SJCRH30 (cell line): ENCODE data around the gene SRPRB. TPM values are rescaled to one million over a fixed set of nuclear protein-coding genes. Genes with fewer than 3 reads are reported as not detected.
A peak's percentile ranks its signal among the peaks of the same experiment; 100 is the strongest.
"Not testable (repeated sequence)": the region's sequence is repeated elsewhere in the genome, so short reads cannot be mapped to it uniquely, and the experiment has no call there.

Source experiments
- DNase-seq, 2 experiments: peaks; one replicate each; pipeline ENCODE4 v3.0.0-alpha.2; 2015 to 2020
- H3K27ac ChIP-seq: fragments of 250-450 bp; sonication (Bioruptor Pico); 2 replicates; pipeline ENCODE4 v1.5.1; 2020; ENCODE audit warnings: mild to moderate bottlenecking, moderate library complexity
- H3K27me3 ChIP-seq: fragments of 250-450 bp; sonication (Bioruptor Pico); 2 replicates; pipeline ENCODE4 v1.5.1; 2020; ENCODE audit warnings: mild to moderate bottlenecking, moderate library complexity
- H3K36me3 ChIP-seq: fragments of 250-450 bp; sonication (Bioruptor Pico); 2 replicates; pipeline ENCODE4 v1.5.1; 2020; ENCODE audit warnings: mild to moderate bottlenecking, moderate library complexity
- H3K4me1 ChIP-seq: fragments of 250-450 bp; sonication (Bioruptor Pico); 2 replicates; pipeline ENCODE4 v1.5.1; 2020; ENCODE audit warnings: mild to moderate bottlenecking, moderate library complexity
- H3K4me3 ChIP-seq: fragments of 250-450 bp; sonication (Bioruptor Pico); 2 replicates; pipeline ENCODE4 v1.5.1; 2020; ENCODE audit warnings: mild to moderate bottlenecking, moderate library complexity
- H3K9me3 ChIP-seq: fragments of 250-450 bp; sonication (Bioruptor Pico); replicated peaks from 2 replicates; pipeline ENCODE4 v1.5.1; 2020; ENCODE audit warnings: mild to moderate bottlenecking, moderate library complexity
- total RNA-seq: library from RNA; depleted of rRNA; stranded (reverse); fragments of >200 nt; shearing (Covaris generic); gene quantifications from 2 replicates; pipeline ENCODE4 v1.2.3, GENCODE V29; 2014

Gene SRPRB
- total RNA-seq, 1 experiment from 2014 or later: 46.3 TPM

DNA sequence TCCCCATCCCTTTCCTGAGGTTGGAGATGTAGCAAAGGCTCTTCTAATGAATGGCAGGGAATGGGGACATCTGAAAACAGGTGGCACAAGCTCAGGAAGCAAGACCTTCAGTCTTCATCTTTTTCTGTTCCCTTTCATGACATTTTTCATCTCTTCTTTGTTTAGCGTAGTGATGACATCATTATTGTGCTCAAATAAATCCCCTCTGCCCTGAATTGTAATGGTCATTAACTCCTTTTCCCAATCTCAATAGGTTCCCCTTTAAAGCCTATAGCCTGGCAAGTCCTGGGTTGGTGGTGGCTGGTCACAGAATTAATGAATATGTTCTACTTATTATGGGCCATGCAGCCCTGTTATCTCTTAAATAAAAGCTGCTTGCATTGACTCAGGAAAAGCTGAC, 38.0 kb upstream of the SRPRB start:
- no peak overlapping the region for H3K27ac ChIP-seq
- H3K27me3 ChIP-seq: no peaks in the 10 kb centered on the region
- no peak overlapping the region for H3K4me3 ChIP-seq
- peaks cover 22% of the 10 kb centered on the region for H3K4me1 ChIP-seq
- no peaks in the 10 kb centered on the region for H3K9me3 ChIP-seq
- DNase-seq: peak in 1 of 2 experiments; percentile 38
- H3K36me3 ChIP-seq: no peaks in the 10 kb centered on the region

DNA sequence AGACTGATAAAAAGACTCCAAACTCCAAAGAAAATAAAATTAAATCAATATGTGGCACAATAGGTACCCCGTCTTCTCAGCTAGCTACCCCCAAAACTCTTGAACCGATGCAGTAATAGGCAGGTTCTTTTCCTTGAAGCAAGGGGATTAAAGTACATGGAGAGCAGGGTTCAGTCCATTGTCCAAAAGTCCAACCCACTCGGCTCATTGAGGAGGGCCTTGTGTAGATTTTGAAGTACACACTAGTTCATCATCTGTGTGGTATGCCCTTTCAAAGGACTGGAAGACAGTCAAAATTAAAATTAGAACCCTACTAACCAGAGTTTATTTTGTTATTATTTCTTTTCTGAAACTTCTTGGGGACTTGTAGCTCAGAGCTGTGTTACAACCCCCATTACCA, 36.1 kb upstream of the SRPRB start:
- no peaks in the 10 kb centered on the region for H3K9me3 ChIP-seq
- no peak overlapping the region for H3K4me3 ChIP-seq
- H3K4me1 ChIP-seq: peaks cover 11% of the 10 kb centered on the region
- H3K36me3 ChIP-seq: no peaks in the 10 kb centered on the region
- H3K27me3 ChIP-seq: no peaks in the 10 kb centered on the region; the same call in 1 of the 2 replicates
- DNase-seq: no peak
- no peak overlapping the region for H3K27ac ChIP-seq

DNA sequence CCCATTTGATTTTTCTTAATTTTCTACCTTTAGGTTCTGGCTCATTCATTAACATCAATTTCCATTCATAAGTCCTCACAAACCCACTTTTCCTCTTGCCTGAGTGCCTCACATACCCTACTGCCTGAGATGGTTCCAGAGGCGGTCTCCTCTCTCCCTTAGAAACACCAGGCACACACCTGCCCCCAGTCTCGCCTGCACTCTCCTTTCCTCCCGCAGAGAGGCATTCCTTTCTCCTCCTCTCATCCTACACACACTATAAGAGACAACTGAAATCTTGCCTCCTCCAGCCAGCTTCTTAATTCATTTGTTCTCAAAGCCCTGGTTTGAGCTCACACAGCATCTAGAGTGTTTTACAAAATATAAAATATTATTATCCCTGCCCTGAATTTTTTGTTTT, 31.9 kb upstream of the SRPRB start:
- Histone ChIP-seq H3K4me1 (no peaks in the 10 kb centered on the region), H3K27me3 (no peaks in the 10 kb centered on the region; the same call in 1 of the 2 replicates), H3K9me3 (no peaks in the 10 kb centered on the region), H3K4me3 (no peak overlapping the region), H3K36me3 (no peaks in the 10 kb centered on the region), H3K27ac (no peak overlapping the region)
- no peak for DNase-seq

GRCh38 chr3:133775309-133775708, 30.3 kb upstream of the SRPRB start:
- no peaks in the 10 kb centered on the region; the same call in 1 of the 2 replicates for H3K27me3 ChIP-seq
- H3K36me3 ChIP-seq: no peaks in the 10 kb centered on the region
- no peak overlapping the region for H3K27ac ChIP-seq
- no peak for DNase-seq
- H3K4me1 ChIP-seq: no peaks in the 10 kb centered on the region
- H3K4me3 ChIP-seq: no peak overlapping the region
- H3K9me3 ChIP-seq: no peaks in the 10 kb centered on the region

GRCh38 chr3:133775835-133776234, 29.8 kb upstream of the SRPRB start:
- no peaks in the 10 kb centered on the region for H3K36me3 ChIP-seq
- no peak for DNase-seq
- no peaks in the 10 kb centered on the region for H3K4me1 ChIP-seq
- no peak overlapping the region for H3K27ac ChIP-seq
- no peaks in the 10 kb centered on the region for H3K9me3 ChIP-seq
- H3K27me3 ChIP-seq: no peaks in the 10 kb centered on the region; the same call in 1 of the 2 replicates
- H3K4me3 ChIP-seq: no peak overlapping the region

DNA sequence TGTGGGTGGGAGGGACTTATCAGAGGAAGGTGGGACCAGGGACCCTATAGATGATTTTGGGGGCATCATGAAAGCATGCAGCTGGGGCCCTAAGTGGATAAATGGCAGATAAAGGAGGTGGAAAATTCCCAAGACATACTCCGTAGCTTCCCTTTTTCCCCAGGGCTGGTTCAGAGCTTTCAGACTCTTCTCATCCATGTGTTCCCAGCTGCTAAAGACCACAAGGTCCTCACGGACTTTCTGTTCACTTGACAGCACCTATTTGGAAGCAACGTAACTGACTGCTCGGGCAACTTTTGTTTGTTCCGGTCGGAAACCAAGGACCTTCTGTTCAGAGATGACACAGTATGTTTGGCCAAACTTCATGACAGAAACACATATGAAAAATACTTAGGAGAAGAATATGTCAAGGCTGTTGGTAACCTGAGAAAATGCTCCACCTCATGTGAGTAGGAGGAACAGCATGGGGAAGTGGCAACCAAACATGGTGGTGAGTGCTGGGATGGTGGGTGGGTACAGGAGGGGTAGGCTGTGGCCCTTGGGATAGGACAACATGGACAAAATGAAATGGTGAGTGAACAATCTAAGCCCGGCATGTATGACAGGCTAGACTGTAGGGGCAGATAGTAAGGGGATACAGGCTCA, 28.7 kb upstream of the SRPRB start:
- no peak overlapping the region for H3K4me3 ChIP-seq
- no peaks in the 10 kb centered on the region for H3K9me3 ChIP-seq
- no peaks in the 10 kb centered on the region for H3K36me3 ChIP-seq
- H3K4me1 ChIP-seq: no peaks in the 10 kb centered on the region
- H3K27ac ChIP-seq: no peak overlapping the region
- no peaks in the 10 kb centered on the region; the same call in 1 of the 2 replicates for H3K27me3 ChIP-seq
- no peak for DNase-seq

GRCh38 chr3:133777807-133778568, 27.6 kb upstream of the SRPRB start:
- no peak overlapping the region for H3K27ac ChIP-seq
- H3K36me3 ChIP-seq: no peaks in the 10 kb centered on the region
- H3K9me3 ChIP-seq: no peaks in the 10 kb centered on the region
- H3K4me1 ChIP-seq: no peaks in the 10 kb centered on the region
- H3K4me3 ChIP-seq: no peak overlapping the region
- DNase-seq: no peak
- H3K27me3 ChIP-seq: no peaks in the 10 kb centered on the region; the same call in 1 of the 2 replicates

DNA sequence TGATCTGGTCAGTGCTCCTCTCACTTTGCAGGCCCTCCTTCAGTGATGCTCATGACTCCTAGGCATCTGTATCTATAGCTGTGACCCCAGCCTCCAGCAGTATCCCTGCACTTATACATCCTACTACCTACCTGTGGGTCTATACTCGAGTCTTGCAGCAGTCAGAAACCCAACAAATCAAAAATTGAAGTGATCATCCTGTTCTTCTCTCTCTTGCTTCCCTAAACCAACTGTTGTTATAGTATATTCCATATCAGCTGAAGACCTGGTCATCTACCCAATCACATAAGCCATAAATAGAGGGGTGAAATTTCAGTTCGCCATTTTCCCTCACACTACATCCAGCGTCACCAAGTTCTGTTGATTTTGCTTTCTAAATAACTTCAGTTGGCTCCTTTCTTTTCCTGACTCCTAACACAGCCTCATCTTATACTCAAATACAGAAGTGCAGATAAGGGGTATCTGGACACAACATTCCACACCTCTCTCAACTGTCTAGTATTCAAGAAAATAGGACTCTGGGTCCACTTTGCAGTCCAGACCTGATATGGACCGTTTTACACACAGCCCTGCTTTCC, 25.9 kb upstream of the SRPRB start:
- Histone ChIP-seq H3K27me3 (no peaks in the 10 kb centered on the region; the same call in 1 of the 2 replicates), H3K4me3 (no peak overlapping the region), H3K27ac (no peak overlapping the region), H3K4me1 (no peaks in the 10 kb centered on the region), H3K9me3 (no peaks in the 10 kb centered on the region), H3K36me3 (no peaks in the 10 kb centered on the region)
- no peak for DNase-seq

- H3K27ac ChIP-seq, H3K27me3 ChIP-seq, H3K4me1 ChIP-seq, DNase-seq, H3K9me3 ChIP-seq, H3K36me3 ChIP-seq, H3K4me3 ChIP-seq: not testable (repeated sequence)
Observed at GRCh38 chr3:133780756-133781155, 24.9 kb upstream of the SRPRB start.

DNA sequence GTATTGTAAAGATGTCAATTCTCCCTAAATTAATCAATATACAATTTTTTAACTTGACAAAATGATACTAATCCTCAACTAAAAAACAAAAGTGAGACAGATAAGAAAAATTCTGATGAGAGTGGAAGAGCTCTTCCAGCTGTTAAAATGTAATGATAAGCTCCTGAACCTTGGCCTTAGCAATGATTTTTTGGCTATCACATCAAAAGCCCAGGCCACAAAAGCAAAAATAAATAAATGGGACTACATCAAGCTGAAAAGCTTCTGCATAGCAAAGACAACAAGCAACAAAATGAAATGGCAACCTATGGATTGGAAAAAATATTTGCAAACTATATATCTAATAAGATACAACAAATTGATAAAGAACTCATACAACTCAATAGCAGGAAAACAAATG, 24.0 kb upstream of the SRPRB start:
- Histone ChIP-seq H3K4me3 (no peak overlapping the region), H3K27me3 (no peaks in the 10 kb centered on the region), H3K27ac (no peak overlapping the region), H3K36me3 (no peaks in the 10 kb centered on the region), H3K9me3 (no peaks in the 10 kb centered on the region), H3K4me1 (no peaks in the 10 kb centered on the region)
- DNase-seq: no peak

DNA sequence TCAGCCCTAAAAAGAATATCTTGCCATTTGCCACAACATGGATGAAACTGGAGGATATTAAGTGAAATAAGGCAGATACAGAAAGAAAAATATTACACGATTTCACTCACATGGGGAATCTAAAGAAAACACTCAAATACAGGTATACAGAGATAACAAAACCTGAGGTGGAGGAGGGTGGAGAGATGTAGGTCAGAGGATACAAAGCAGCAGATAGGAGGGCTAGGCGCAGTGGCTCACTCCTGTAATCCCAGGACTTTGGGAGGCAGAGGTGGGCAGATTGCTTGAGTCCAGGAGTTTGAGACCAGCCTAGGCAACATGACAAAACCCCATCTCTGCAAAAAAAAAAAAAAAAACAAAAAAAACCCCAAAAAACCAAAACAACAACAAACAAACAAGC, 23.2 kb upstream of the SRPRB start:
- Histone ChIP-seq H3K4me3 (no peak overlapping the region), H3K4me1 (no peaks in the 10 kb centered on the region), H3K27me3 (no peaks in the 10 kb centered on the region), H3K36me3 (no peaks in the 10 kb centered on the region), H3K9me3 (no peaks in the 10 kb centered on the region), H3K27ac (no peak overlapping the region)
- DNase-seq: no peak

DNA sequence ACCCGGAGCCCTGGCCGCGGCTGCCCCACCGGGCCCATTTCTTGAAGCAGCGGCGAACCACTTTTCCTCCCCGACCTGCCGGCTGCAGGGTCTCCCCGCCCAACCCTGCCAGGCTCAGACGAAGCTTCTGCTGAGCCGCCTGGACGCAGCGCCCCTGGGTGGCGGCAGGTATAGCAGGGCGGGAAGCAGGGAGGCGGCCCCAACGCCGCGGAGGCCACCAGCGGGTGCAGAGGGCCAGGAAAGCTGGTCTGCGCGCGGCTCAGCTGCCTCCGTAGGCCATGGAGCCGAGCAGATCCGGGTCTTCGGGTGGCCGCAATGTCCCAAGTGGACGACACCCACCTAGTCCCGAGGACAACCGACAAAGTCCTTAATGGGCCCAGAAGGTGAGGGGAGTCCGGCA, 21.9 kb upstream of the SRPRB start:
- H3K36me3 ChIP-seq: no peaks in the 10 kb centered on the region
- no peaks in the 10 kb centered on the region for H3K9me3 ChIP-seq
- H3K4me3 ChIP-seq: no peak overlapping the region
- no peak overlapping the region for H3K27ac ChIP-seq
- no peaks in the 10 kb centered on the region for H3K27me3 ChIP-seq
- H3K4me1 ChIP-seq: no peaks in the 10 kb centered on the region
- no peak for DNase-seq

GRCh38 chr3:133788024-133788423, 17.6 kb upstream of the SRPRB start:
- H3K36me3 ChIP-seq: no peaks in the 10 kb centered on the region
- H3K27ac ChIP-seq: no peak overlapping the region
- H3K4me1 ChIP-seq: no peaks in the 10 kb centered on the region
- H3K27me3 ChIP-seq: no peaks in the 10 kb centered on the region
- H3K9me3 ChIP-seq: peaks cover 15% of the 10 kb centered on the region
- DNase-seq: no peak
- no peak overlapping the region for H3K4me3 ChIP-seq

DNA sequence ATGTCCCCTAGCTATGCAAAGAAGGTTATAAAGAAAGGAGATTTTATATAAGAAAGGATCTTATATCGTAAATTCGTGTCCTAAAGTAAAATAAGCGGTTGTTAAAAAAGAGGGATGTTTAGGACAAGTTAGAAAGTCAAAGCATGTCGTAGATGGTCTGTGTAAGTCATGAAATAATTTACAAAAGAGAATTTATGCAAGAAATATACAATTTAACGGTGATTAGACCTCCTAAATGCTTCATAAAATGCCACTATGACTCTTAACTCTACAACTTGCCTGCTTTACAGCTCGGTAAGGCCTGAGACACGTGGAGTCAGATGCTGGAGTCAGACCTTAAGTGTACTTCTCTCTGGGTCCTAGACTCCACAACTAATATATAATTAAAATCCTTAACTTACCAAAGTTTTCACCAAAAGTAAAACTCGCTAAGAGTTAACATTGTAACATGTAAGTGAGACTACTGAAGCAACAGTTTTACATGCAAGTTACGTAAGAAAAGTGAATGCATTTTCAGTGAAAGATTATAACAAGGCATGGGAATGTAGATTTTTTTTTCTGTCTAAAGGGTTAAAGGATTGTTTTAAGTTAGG, 13.3 kb upstream of the SRPRB start:
- DNase-seq: peak in 1 of 2 experiments; percentile 44
- no peaks in the 10 kb centered on the region for H3K27me3 ChIP-seq
- H3K9me3 ChIP-seq: peaks cover 23% of the 10 kb centered on the region
- H3K36me3 ChIP-seq: no peaks in the 10 kb centered on the region
- H3K4me3 ChIP-seq: no peak overlapping the region
- H3K27ac ChIP-seq: no peak overlapping the region
- H3K4me1 ChIP-seq: peaks cover under 1% of the 10 kb centered on the region
